ENCODE measurements around the gene NFKBIB.

NFKBIB gene

DNA sequence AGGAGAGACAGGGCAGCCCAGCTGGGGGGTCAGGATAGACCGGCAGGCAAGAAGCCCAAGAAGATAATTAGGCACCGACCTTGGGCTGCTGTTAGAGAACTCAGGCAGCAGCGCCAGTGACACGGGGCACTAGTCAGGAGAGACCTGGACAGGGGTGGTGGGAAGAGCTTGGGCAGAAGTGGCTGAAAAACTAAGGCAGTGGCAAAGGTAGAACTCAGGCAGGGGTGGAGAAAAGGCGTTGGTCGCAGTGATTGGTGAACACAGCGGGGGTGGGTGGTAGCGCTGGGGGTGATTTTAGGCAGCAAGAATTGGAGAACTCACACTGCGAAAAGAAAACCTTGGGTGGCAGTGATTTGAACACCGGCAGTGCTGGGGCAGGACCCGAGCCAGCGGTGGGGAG lies 7.9 kb downstream of the NFKBIB start:
- H3K4me3 ChIP-seq (ENCODE audit: low read depth, low read length) = no peak overlapping the region
- no peak for DNase-seq (ENCODE audit: low read depth)
- TF ChIP-seq, protein P1, sequence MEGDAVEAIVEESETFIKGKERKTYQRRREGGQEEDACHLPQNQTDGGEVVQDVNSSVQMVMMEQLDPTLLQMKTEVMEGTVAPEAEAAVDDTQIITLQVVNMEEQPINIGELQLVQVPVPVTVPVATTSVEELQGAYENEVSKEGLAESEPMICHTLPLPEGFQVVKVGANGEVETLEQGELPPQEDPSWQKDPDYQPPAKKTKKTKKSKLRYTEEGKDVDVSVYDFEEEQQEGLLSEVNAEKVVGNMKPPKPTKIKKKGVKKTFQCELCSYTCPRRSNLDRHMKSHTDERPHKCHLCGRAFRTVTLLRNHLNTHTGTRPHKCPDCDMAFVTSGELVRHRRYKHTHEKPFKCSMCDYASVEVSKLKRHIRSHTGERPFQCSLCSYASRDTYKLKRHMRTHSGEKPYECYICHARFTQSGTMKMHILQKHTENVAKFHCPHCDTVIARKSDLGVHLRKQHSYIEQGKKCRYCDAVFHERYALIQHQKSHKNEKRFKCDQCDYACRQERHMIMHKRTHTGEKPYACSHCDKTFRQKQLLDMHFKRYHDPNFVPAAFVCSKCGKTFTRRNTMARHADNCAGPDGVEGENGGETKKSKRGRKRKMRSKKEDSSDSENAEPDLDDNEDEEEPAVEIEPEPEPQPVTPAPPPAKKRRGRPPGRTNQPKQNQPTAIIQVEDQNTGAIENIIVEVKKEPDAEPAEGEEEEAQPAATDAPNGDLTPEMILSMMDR (IDR thresholded peaks at IDR 0.05; ENCODE audit: low read depth, low read length) = no peak
- TF ChIP-seq MYC (IDR thresholded peaks at IDR 0.05; ENCODE audit: low read depth, low read length) (no peak), POLR2A (IDR thresholded peaks at IDR 0.05; ENCODE audit: extremely low read depth, insufficient read length) (no peak)
- TF ChIP-seq, protein P2, sequence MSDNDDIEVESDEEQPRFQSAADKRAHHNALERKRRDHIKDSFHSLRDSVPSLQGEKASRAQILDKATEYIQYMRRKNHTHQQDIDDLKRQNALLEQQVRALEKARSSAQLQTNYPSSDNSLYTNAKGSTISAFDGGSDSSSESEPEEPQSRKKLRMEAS (IDR thresholded peaks at IDR 0.05; ENCODE audit: low read depth, low read length) = no peak

DNA sequence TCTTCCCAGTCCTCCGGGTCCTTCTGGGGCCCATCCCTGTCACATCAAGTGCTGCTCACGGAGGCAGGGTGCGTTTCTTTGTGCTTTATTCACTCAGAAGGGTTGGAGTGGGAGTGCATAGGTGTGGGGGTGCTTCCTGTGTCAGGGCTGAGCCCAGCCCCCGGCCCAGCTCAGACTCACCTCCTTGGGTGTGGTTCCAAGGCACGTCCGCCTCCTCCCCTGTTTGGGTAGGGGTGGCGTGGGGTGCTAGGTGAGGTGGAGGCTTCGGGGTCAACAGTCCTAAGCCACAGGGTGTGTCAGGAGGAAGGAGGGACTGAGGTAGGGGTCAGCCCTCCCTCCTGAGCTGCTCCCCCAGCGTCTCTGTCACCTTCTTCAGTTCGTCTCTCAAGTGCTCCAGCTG lies 9.1 kb downstream of the NFKBIB start:
- DNase-seq (ENCODE audit: low read depth) = no peak
- TF ChIP-seq, protein P2 (IDR thresholded peaks at IDR 0.05; ENCODE audit: low read depth, low read length) = no peak
- TF ChIP-seq, protein P1 (IDR thresholded peaks at IDR 0.05; ENCODE audit: low read depth, low read length) = no peak
- TF ChIP-seq MYC (IDR thresholded peaks at IDR 0.05; ENCODE audit: low read depth, low read length) (no peak), POLR2A (IDR thresholded peaks at IDR 0.05; ENCODE audit: extremely low read depth, insufficient read length) (no peak)
- no peak overlapping the region for H3K4me3 ChIP-seq (ENCODE audit: low read depth, low read length)

DNA sequence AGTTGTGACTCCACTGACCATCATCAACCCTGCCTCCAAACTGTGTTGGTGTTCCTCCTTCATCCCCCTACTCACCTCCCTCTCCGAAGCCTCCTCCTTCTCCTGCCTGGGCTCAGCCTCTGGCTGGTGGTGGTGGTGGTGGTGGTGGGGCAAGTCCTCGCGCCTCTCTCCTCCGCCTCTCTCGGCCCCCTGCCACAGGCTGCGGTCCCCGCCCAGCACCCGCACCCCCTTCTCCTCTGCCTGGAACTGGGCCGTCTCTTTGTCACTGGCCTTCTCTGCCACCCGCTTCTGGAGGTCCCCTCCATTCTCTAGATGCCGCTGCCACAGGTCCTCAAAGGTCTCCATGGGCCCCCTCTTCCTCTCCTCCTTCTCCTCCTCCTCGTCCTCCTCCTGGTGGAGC lies 10.7 kb downstream of the NFKBIB start:
- no peak overlapping the region for H3K4me3 ChIP-seq (ENCODE audit: low read depth, low read length)
- TF ChIP-seq POLR2A (IDR thresholded peaks at IDR 0.05; ENCODE audit: extremely low read depth, insufficient read length) = no peak
- TF ChIP-seq, protein P1 (IDR thresholded peaks at IDR 0.05; ENCODE audit: low read depth, low read length) = no peak
- TF ChIP-seq, protein P2 (IDR thresholded peaks at IDR 0.05; ENCODE audit: low read depth, low read length) = no peak
- TF ChIP-seq MYC (IDR thresholded peaks at IDR 0.05; ENCODE audit: low read depth, low read length) = no peak
- DNase-seq (ENCODE audit: low read depth) = no peak

DNA sequence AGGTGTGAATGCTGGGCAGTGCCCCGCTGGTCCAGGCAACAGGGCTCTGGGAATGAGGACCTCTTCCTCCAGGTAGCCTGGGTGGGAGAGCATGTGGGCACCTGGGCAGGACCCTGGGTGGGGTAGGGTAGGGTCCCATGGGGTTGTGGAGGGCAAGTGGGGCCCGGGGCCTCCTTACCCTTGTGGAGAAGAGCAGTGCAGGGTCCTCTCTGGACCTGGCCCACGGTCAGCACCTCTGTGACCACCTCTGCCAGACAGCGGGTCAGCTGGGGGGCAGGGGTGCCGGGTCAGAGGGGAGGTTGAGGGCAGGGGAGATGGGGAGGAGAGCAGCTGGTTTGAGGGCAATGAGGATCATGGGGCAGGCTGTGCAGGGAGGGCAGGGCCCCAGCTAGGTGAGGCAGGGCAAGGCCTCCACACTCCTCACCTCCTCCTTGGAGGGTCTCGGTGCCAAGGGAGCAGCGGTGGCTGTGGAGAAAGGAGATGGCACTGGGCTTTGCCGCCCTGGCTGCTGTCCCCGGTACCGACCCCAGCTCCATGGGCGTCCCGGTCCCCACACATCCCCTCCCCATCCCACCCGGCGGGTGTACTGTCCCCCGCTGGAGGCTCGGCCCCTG lies 11.7 kb downstream of the NFKBIB start:
- no peak overlapping the region for H3K4me3 ChIP-seq (ENCODE audit: low read depth, low read length)
- DNase-seq (ENCODE audit: low read depth) = no peak
- TF ChIP-seq, protein P1 (IDR thresholded peaks at IDR 0.05; ENCODE audit: low read depth, low read length) = no peak
- TF ChIP-seq, protein P2 (IDR thresholded peaks at IDR 0.05; ENCODE audit: low read depth, low read length) = no peak
- TF ChIP-seq POLR2A (IDR thresholded peaks at IDR 0.05; ENCODE audit: extremely low read depth, insufficient read length) (no peak), MYC (IDR thresholded peaks at IDR 0.05; ENCODE audit: low read depth, low read length) (no peak)

DNA sequence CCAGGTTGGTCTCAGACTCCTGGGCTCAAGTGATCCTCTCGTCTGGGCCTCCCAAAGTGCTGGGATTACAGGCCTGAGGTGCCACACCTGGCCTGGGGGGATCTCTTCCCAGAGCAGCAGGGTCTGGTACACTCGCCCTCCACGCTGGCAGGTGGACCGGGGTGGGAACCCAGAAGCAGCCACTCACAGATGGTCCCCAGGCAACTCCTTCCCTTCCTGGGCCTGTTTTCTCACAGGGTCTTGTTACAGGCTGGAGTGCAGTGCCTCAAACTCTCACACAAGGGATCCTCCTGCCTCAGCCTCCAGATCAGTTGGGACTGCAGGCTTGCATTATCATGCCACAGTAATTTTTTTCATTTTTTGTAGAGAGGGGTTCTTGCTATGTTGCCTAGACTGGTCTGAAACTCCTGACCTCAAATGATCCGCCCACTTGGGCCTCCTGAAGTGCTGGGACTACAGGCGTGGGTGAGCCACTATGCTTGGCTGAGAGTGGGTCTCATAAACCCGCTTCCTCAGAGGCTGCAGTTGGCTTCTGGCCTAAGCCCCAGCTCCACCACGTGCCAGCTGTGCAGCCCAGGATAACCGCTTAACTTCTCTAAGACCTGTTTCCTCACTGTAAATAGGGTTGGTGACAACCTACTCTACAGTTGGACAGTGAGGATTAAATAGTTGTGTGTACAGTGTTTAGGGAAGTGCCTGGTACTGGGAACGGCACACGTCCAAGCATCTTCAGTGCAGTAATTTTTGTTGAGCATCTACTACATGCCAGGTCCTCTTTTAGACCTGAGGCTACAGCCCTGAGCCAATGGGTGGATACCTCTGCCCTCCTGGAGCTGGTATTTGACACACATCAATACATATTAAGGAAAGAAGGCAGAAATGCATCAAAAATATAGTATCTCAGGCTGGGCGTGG lies 13.1 kb downstream of the NFKBIB start:
- no peak for TF ChIP-seq POLR2A (IDR thresholded peaks at IDR 0.05; ENCODE audit: extremely low read depth, insufficient read length)
- TF ChIP-seq, protein P1 (IDR thresholded peaks at IDR 0.05; ENCODE audit: low read depth, low read length) = no peak
- TF ChIP-seq MYC (IDR thresholded peaks at IDR 0.05; ENCODE audit: low read depth, low read length) = no peak
- TF ChIP-seq, protein P2 (IDR thresholded peaks at IDR 0.05; ENCODE audit: low read depth, low read length) = no peak
- DNase-seq (ENCODE audit: low read depth) = peak; percentile 25
- no peak overlapping the region for H3K4me3 ChIP-seq (ENCODE audit: low read depth, low read length)
